Heart left ventricle (tissue), 13 donors: ENCODE data around the gene TNFRSF13B.
"Not testable (repeated sequence)": the region's sequence is repeated elsewhere in the genome, so short reads cannot be mapped to it uniquely, and the experiment has no call there.

Experiments used
- POLR2A ChIP-seq, 2 donors: fragments of 450-650 bp; IDR thresholded peaks; one replicate each; pipeline ENCODE4 v1.6.1; 2017; ENCODE audit warnings: antibody characterized with exemption in 2 of 2, mild to moderate bottlenecking in 2 of 2, moderate library complexity in 2 of 2
- TF ChIP-seq, protein P1 (sequence below), 12 donors: fragments of 200-600 bp; sonication (generic) in 4 of 12; IDR thresholded peaks; one replicate each; pipeline versions ENCODE4 v1.5.0 to v1.8.0; 2018 to 2022; ENCODE audit warnings: antibody characterized with exemption in 12 of 12, mild to moderate bottlenecking in 5 of 12
- donor health status: ischemic (EF 13 %, LVEDD 7.1; RV severe dilation, severe dysfunction).
- donor health status: DM: no; HTN: yes; CAD: no.
- donor health status: DM: no; HTN: no; CAD: no.
- donor health status: ischemic (EF 25% LVEDD 6.9; RV normal size, moderate dysfunction).
- donor health status: ischemic (EF 25% LVEDD 5.7; RV mildly dilated, moderate dysfunction).
- donor health status: ischemic (EF 35%, LVEDD 5.7; RV mildly dilated, moderate dysfunction).
- donor health status: nonischemic (EF 11% LVEDD 7.7; RV severe dilation, severe dysfunction).
- donor health status: DM: yes; HTN: yes; CAD: no.
- donor health status: PGD.
- donor health status: ischemic (EF 29% LVEDD 5.4; RV normal size, mild dysfunction).
- donor health status: nonischemic (EF 23%, LVEDD 6.1; RV moderate dilation, normal function).

DNA sequence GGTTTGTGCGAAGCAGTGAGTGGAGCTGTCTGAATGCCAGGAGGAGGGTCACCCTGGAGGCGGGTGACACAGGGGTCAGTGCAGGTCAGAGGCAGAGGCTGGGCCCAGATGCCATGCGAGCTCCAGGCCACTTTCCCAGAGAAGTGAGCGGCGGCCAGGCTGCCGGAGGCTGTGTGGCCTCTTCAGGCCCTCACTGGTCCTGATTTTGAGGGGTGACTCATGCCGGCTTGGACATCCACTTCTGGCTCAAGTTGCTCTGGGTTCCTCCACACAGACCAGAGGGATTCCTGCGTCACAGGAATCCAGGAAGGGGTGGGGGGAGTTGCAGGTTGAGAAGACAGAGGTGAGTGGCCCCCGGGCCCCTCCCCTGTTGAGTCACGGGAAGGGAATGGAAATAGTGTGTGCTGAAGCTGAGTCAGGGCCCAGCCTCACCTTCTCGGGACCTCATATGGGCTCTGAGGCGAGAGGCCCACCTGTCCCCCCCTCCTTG is 38.7 kb upstream of the TNFRSF13B start:
- TF ChIP-seq, protein P1, sequence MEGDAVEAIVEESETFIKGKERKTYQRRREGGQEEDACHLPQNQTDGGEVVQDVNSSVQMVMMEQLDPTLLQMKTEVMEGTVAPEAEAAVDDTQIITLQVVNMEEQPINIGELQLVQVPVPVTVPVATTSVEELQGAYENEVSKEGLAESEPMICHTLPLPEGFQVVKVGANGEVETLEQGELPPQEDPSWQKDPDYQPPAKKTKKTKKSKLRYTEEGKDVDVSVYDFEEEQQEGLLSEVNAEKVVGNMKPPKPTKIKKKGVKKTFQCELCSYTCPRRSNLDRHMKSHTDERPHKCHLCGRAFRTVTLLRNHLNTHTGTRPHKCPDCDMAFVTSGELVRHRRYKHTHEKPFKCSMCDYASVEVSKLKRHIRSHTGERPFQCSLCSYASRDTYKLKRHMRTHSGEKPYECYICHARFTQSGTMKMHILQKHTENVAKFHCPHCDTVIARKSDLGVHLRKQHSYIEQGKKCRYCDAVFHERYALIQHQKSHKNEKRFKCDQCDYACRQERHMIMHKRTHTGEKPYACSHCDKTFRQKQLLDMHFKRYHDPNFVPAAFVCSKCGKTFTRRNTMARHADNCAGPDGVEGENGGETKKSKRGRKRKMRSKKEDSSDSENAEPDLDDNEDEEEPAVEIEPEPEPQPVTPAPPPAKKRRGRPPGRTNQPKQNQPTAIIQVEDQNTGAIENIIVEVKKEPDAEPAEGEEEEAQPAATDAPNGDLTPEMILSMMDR (IDR thresholded peaks at IDR 0.05) = not testable (repeated sequence)
- TF ChIP-seq POLR2A (IDR thresholded peaks at IDR 0.05) = not testable (repeated sequence)
